Neuronal stem cell (in vitro differentiated cells): ENCODE measurements around the gene ACVR1C.

Source experiments
- DNase-seq: peaks from one replicate; pipeline ENCODE4 v3.0.0-alpha.2; 2013; ENCODE audit warnings: low spot score
- H2AFZ ChIP-seq: one replicate; pipeline ENCODE4 v1.6.1; 2013; ENCODE audit warnings: mild to moderate bottlenecking, low read length, inconsistent platforms
- H2AK5ac ChIP-seq: 2 replicates; pipeline ENCODE4 v1.6.1; 2013; ENCODE audit warnings: low read depth, mild to moderate bottlenecking, inconsistent platforms, low read length, moderate library complexity, mixed read lengths
- H2BK120ac ChIP-seq: 2 replicates; pipeline ENCODE4 v1.6.1; 2013; ENCODE audit warnings: low read depth, mild to moderate bottlenecking, inconsistent platforms, low read length, moderate library complexity, mixed read lengths
- H2BK12ac ChIP-seq: one replicate; pipeline ENCODE4 v1.6.1; 2013; ENCODE audit warnings: low read length, inconsistent platforms
- H2BK15ac ChIP-seq: 2 replicates; pipeline ENCODE4 v1.6.1; 2013; ENCODE audit warnings: mild to moderate bottlenecking, low read length, inconsistent platforms, mixed read lengths
- H2BK5ac ChIP-seq: one replicate; pipeline ENCODE4 v1.6.1; 2013; ENCODE audit warnings: inconsistent platforms, mild to moderate bottlenecking, low read length, moderate library complexity
- H3K14ac ChIP-seq: one replicate; pipeline ENCODE4 v1.6.1; 2013; ENCODE audit warnings: low read length, inconsistent platforms
- H3K18ac ChIP-seq: 2 replicates; pipeline ENCODE4 v1.6.1; 2013; ENCODE audit warnings: low read length, inconsistent platforms
- H3K23ac ChIP-seq: 2 replicates; pipeline ENCODE4 v1.6.1; 2013; ENCODE audit warnings: low read depth, mild to moderate bottlenecking, mixed read lengths, low read length, inconsistent platforms; ENCODE audit not compliant: poor library complexity
- H3K27ac ChIP-seq: replicated peaks from 3 replicates; pipeline ENCODE4 v1.5.1; 2013; ENCODE audit warnings: low read length, inconsistent platforms
- H3K27me3 ChIP-seq, 3 experiments: 2 replicates each; pipeline ENCODE4 v1.6.1; 2013; ENCODE audit warnings: low read length in 3 of 3, mild to moderate bottlenecking in 2 of 3, inconsistent platforms in 1 of 3, low read depth in 1 of 3, mixed read lengths in 1 of 3, moderate library complexity in 1 of 3; ENCODE audit not compliant: control insufficient read depth in 3 of 3, insufficient read depth in 3 of 3
- H3K36me3 ChIP-seq, 2 donors: replicated peaks in 1 of 2; 2 replicates each; pipeline ENCODE4 v1.6.1; 2013; ENCODE audit warnings: low read length in 2 of 2; ENCODE audit not compliant: control insufficient read depth in 2 of 2, insufficient read depth in 2 of 2
- H3K4ac ChIP-seq: 2 replicates; pipeline ENCODE4 v1.6.1; 2013; ENCODE audit warnings: inconsistent platforms, mild to moderate bottlenecking, low read length, moderate library complexity
- H3K4me1 ChIP-seq, 2 donors: 1 replicate in 1 of 2; 2 replicates in 1 of 2; pipeline ENCODE4 v1.6.1; 2013; ENCODE audit warnings: low read length in 2 of 2, low read depth in 1 of 2; ENCODE audit not compliant: control insufficient read depth in 2 of 2, insufficient read depth in 1 of 2
- H3K4me2 ChIP-seq: one replicate; pipeline ENCODE4 v1.6.1; 2013; ENCODE audit warnings: mild to moderate bottlenecking, low read length, inconsistent platforms; ENCODE audit not compliant: insufficient read depth, poor library complexity, severe bottlenecking
- H3K4me3 ChIP-seq, 2 donors: 2 replicates each; pipeline ENCODE4 v1.5.1; 2013; ENCODE audit warnings: low read length in 2 of 2, mild to moderate bottlenecking in 2 of 2, inconsistent platforms in 1 of 2, moderate library complexity in 1 of 2
- H3K79me1 ChIP-seq: one replicate; pipeline ENCODE4 v1.6.1; 2013; ENCODE audit warnings: low read depth, mild to moderate bottlenecking, inconsistent platforms, low read length, moderate library complexity
- H3K9ac ChIP-seq: one replicate; pipeline ENCODE4 v1.6.1; 2013; ENCODE audit warnings: mild to moderate bottlenecking, low read depth, low read length, inconsistent platforms; ENCODE audit not compliant: poor library complexity
- H3K9me3 ChIP-seq, 2 donors: replicated peaks in 1 of 2; 2 replicates each; pipeline versions ENCODE3 to v1.6.1; 2013; ENCODE audit warnings: low read length in 2 of 2, mild to moderate bottlenecking in 2 of 2, inconsistent platforms in 1 of 2, low read depth in 1 of 2, mixed read lengths in 1 of 2, moderate library complexity in 1 of 2; ENCODE audit not compliant: control insufficient read depth in 2 of 2, insufficient read depth in 1 of 2
- H4K8ac ChIP-seq: one replicate; pipeline ENCODE4 v1.6.1; 2013; ENCODE audit warnings: low read depth, mild to moderate bottlenecking, inconsistent platforms, low read length, moderate library complexity
- H4K91ac ChIP-seq: one replicate; pipeline ENCODE4 v1.6.1; 2013; ENCODE audit warnings: low read length, low read depth, mild to moderate bottlenecking, inconsistent platforms; ENCODE audit not compliant: poor library complexity
- WGBS, 2 donors: extraction: QIAGEN DNeasy Blood & Tissue Kit; methylation state at CpG; one replicate each; pipeline ENCODE4 v1.1.7; 2013; ENCODE audit warnings: missing lambda C conversion rate in 2 of 2, mixed read lengths in 1 of 2; ENCODE audit not compliant: insufficient read length in 2 of 2, insufficient replicate concordance in 1 of 2; ENCODE audit errors: extremely low coverage in 2 of 2; 5-methylcytosine and 5-hydroxymethylcytosine counted together

The ACVR1C gene

GRCh38 chr2:157592374-157592773 is 36.3 kb downstream of the ACVR1C start:
- no peak overlapping the region for H2AK5ac ChIP-seq
- no peak overlapping the region for H3K9ac ChIP-seq
- H2BK12ac ChIP-seq: no peak overlapping the region
- H4K8ac ChIP-seq: no peak overlapping the region
- peaks cover 0 to 10% (median 0%) of the 10 kb centered on the region in 3 experiments for H3K27me3 ChIP-seq
- no peak overlapping the region for H3K23ac ChIP-seq
- no peak overlapping the region for H3K27ac ChIP-seq
- no peaks in the 10 kb centered on the region for H3K4me1 ChIP-seq
- no peak overlapping the region for H2BK120ac ChIP-seq
- H3K18ac ChIP-seq: no peak overlapping the region
- no peak overlapping the region for H2BK5ac ChIP-seq
- H3K9me3 ChIP-seq: no peaks in the 10 kb centered on the region
- no peaks in the 10 kb centered on the region for H3K36me3 ChIP-seq
- H3K79me1 ChIP-seq: no peaks in the 10 kb centered on the region
- no peak overlapping the region for H2AFZ ChIP-seq
- no peak overlapping the region for H4K91ac ChIP-seq
- no peak overlapping the region for H3K4ac ChIP-seq
- H2BK15ac ChIP-seq: no peak overlapping the region
- H3K4me2 ChIP-seq: no peak overlapping the region
- no peak for DNase-seq
- WGBS, 2 donors: no CpG with 5 or more reads among the region's 3 CpGs
- no peak overlapping the region for H3K4me3 ChIP-seq
- H3K14ac ChIP-seq: no peak overlapping the region

- Histone ChIP-seq H2BK12ac (no peak overlapping the region), H3K4me2 (no peak overlapping the region), H2BK15ac (no peak overlapping the region), H3K9me3 (no peaks in the 10 kb centered on the region), H4K8ac (no peak overlapping the region), H2BK120ac (no peak overlapping the region), H2AK5ac (no peak overlapping the region), H3K18ac (no peak overlapping the region), H3K27me3 (no peaks in the 10 kb centered on the region), H3K4ac (no peak overlapping the region), H3K14ac (no peak overlapping the region), H3K4me3 (no peak overlapping the region), H3K27ac (no peak overlapping the region), H4K91ac (no peak overlapping the region), H2BK5ac (no peak overlapping the region), H3K23ac (no peak overlapping the region), H3K79me1 (no peaks in the 10 kb centered on the region), H3K9ac (no peak overlapping the region), H3K36me3 (no peaks in the 10 kb centered on the region), H2AFZ (no peak overlapping the region), H3K4me1 (no peaks in the 10 kb centered on the region)
- no peak for DNase-seq
- no CpG with 5 or more reads among the region's 1 CpG for WGBS, 2 donors
Observed at GRCh38 chr2:157587576-157587975, 41.1 kb downstream of the ACVR1C start.

- Histone ChIP-seq H3K4ac (no peak overlapping the region), H3K36me3 (no peaks in the 10 kb centered on the region), H2BK15ac (no peak overlapping the region), H2BK12ac (no peak overlapping the region), H2AFZ (no peak overlapping the region), H2BK5ac (no peak overlapping the region), H3K79me1 (no peaks in the 10 kb centered on the region), H2BK120ac (no peak overlapping the region), H3K4me3 (no peak overlapping the region), H3K4me1 (no peaks in the 10 kb centered on the region), H3K27ac (no peak overlapping the region), H4K91ac (no peak overlapping the region), H3K18ac (no peak overlapping the region), H3K27me3 (no peaks in the 10 kb centered on the region), H3K9me3 (no peaks in the 10 kb centered on the region), H2AK5ac (no peak overlapping the region), H3K14ac (no peak overlapping the region), H3K4me2 (no peak overlapping the region), H3K9ac (no peak overlapping the region), H4K8ac (no peak overlapping the region), H3K23ac (no peak overlapping the region)
- no peak for DNase-seq
Observed at GRCh38 chr2:157574165-157574564, 54.5 kb downstream of the ACVR1C start.

- WGBS, 2 donors: no CpG with 5 or more reads among the region's 2 CpGs
Observed at GRCh38 chr2:157572725-157573124, 55.9 kb downstream of the ACVR1C start.

More at GRCh38 chr2:157572725-157573124, 55.9 kb downstream of the ACVR1C start:
- Histone ChIP-seq H3K18ac (no peak overlapping the region), H4K8ac (no peak overlapping the region), H3K9me3 (no peaks in the 10 kb centered on the region), H3K4me1 (no peaks in the 10 kb centered on the region), H2BK15ac (no peak overlapping the region), H3K23ac (no peak overlapping the region), H2AK5ac (no peak overlapping the region), H3K27me3 (no peaks in the 10 kb centered on the region), H2BK12ac (no peak overlapping the region), H2BK5ac (no peak overlapping the region), H2AFZ (no peak overlapping the region), H3K4me2 (no peak overlapping the region), H3K79me1 (no peaks in the 10 kb centered on the region), H3K4me3 (no peak overlapping the region), H3K36me3 (no peaks in the 10 kb centered on the region), H3K14ac (no peak overlapping the region), H3K9ac (no peak overlapping the region), H3K4ac (no peak overlapping the region), H3K27ac (no peak overlapping the region), H2BK120ac (no peak overlapping the region), H4K91ac (no peak overlapping the region)
- no peak for DNase-seq
